Body of pancreas (tissue), 4 donors: ENCODE results near the gene CLCNKB. TPM values are rescaled to one million over a fixed set of nuclear protein-coding genes. Genes with fewer than 3 reads are reported as not detected.

Experiments used
- ATAC-seq: fragments of 150-250 bp; one replicate; pipeline ENCODE4 v1.9.1; 2016
- DNase-seq, 4 donors: peaks; one replicate each; pipeline ENCODE4 v3.0.0-alpha.2; 2019
- H3K27ac ChIP-seq, 4 donors: fragments of 200-600 bp; sonication (generic); 1 replicate in 3 of 4; 2 replicates in 1 of 4; pipeline versions ENCODE4 v1.5.1 to v1.6.1; 2016 to 2019; ENCODE audit warnings: mild to moderate bottlenecking in 1 of 4, mixed read lengths in 1 of 4, moderate library complexity in 1 of 4
- H3K27me3 ChIP-seq, 2 donors: fragments of 200-600 bp; sonication (generic); one replicate each; pipeline ENCODE4 v1.6.0; 2016; ENCODE audit warnings: mild to moderate bottlenecking in 1 of 2
- H3K36me3 ChIP-seq, 2 donors: fragments of 200-600 bp; sonication (generic); replicated peaks in 1 of 2; 2 replicates each; pipeline ENCODE4 v1.5.1; 2016; ENCODE audit warnings: low read depth in 2 of 2; ENCODE audit not compliant: insufficient read depth in 1 of 2
- H3K4me1 ChIP-seq: fragments of 200-600 bp; sonication (generic); one replicate; pipeline ENCODE4 v1.6.0; 2016
- H3K4me3 ChIP-seq, 2 donors: fragments of 200-600 bp; sonication (generic); 1 replicate in 1 of 2; 2 replicates in 1 of 2; pipeline ENCODE4 v1.5.1; 2016 to 2019
- H3K9me3 ChIP-seq, 3 donors: fragments of 200-600 bp; sonication (generic); 1 replicate in 2 of 3; 2 replicates in 1 of 3; pipeline ENCODE4 v1.5.1; 2016
- CTCF ChIP-seq, 7 experiments: fragments of 450-650 bp in 4 of 7; fragments of 200-600 bp in 3 of 7; sonication (generic) in 3 of 7; IDR thresholded peaks; one replicate each; pipeline ENCODE4 v1.5.1; 2016 to 2019; ENCODE audit warnings: antibody characterized with exemption in 7 of 7
- POLR2A ChIP-seq, 3 donors: fragments of 450-650 bp; IDR thresholded peaks; one replicate each; pipeline ENCODE4 v1.6.1; 2016; ENCODE audit warnings: antibody characterized with exemption in 3 of 3, mild to moderate bottlenecking in 2 of 3
- whole genome bisulfite sequencing, 2 donors: methylation state at CpG; one replicate each; pipeline ENCODE4 v1.1.5; 2017; 5-methylcytosine and 5-hydroxymethylcytosine counted together
- intact Hi-C: fragments of 100-400 bp; cut with DNase I; formaldehyde crosslinking; loops from one replicate; pipeline ENCODE4 v1.15.1; 2023
- total RNA-seq, 2 donors: library from RNA; depleted of rRNA; stranded (reverse); fragments of >200 nt; gene quantifications; one replicate each; pipeline ENCODE4 v1.1.0, GENCODE V29; 2016

Gene CLCNKB
- total RNA-seq, 2 donors from 2014 or later, result 1.3 TPM; not detected in 1

- Histone ChIP-seq H3K36me3 (no peaks in the 10 kb centered on the region), H3K27ac (no peak overlapping the region), H3K27me3 (no peaks in the 10 kb centered on the region), H3K4me3 (no peak overlapping the region), H3K9me3 (no peaks in the 10 kb centered on the region), H3K4me1 (peaks cover 26% of the 10 kb centered on the region)
- TF ChIP-seq CTCF (IDR thresholded peaks at IDR 0.05) (no peak), POLR2A (IDR thresholded peaks at IDR 0.05) (no peak)
- WGBS, 2 donors, result 59 to 67% methylated on average over 11 of the region's 11 CpGs
- intact Hi-C loops, result loop anchor here (10.0 kb wide), 1 partner anchor 279 kb away; the partner anchor contains the start of gene FBXO42
- no peak for ATAC-seq
- peak in 2 of 4 donors; percentile 64 to 69 for DNase-seq
Observed at GRCh38 chr1:16075337-16076030, 31.9 kb downstream of the CLCNKB start.

GRCh38 chr1:16076031-16076864 lies 32.7 kb downstream of the CLCNKB start:
- DNase-seq (no peak), ATAC-seq (no peak)
- Histone ChIP-seq H3K4me3 (no peak overlapping the region), H3K27ac (no peak overlapping the region), H3K4me1 (peaks cover 26% of the 10 kb centered on the region), H3K36me3 (no peaks in the 10 kb centered on the region), H3K27me3 (no peaks in the 10 kb centered on the region), H3K9me3 (no peaks in the 10 kb centered on the region)
- WGBS, 2 donors, result 81 to 93% methylated on average over 9 to 14 of the region's 14 CpGs
- TF ChIP-seq POLR2A (IDR thresholded peaks at IDR 0.05), result no peak
- no peak for TF ChIP-seq CTCF (IDR thresholded peaks at IDR 0.05)
- intact Hi-C loops, result loop anchor here (10.0 kb wide), 1 partner anchor 279 kb away; the partner anchor contains the start of gene FBXO42

- Histone ChIP-seq H3K27ac (no peak overlapping the region), H3K9me3 (no peaks in the 10 kb centered on the region), H3K4me3 (no peak overlapping the region), H3K4me1 (peaks cover 26% of the 10 kb centered on the region), H3K27me3 (no peaks in the 10 kb centered on the region), H3K36me3 (no peaks in the 10 kb centered on the region)
- intact Hi-C loops, result loop anchor here (10.0 kb wide), 1 partner anchor 278 kb away; the partner anchor contains the start of gene FBXO42
- DNase-seq (no peak), ATAC-seq (no peak)
- no peak for TF ChIP-seq CTCF (IDR thresholded peaks at IDR 0.05)
- no peak for TF ChIP-seq POLR2A (IDR thresholded peaks at IDR 0.05)
- WGBS, 2 donors, result 53 to 70% methylated on average over 10 to 11 of the region's 11 CpGs
Observed at GRCh38 chr1:16076865-16077238, 33.3 kb downstream of the CLCNKB start.

GRCh38 chr1:16077406-16078245 lies 34.0 kb downstream of the CLCNKB start:
- DNase-seq, result no peak
- ATAC-seq, result no peak
- 75 to 83% methylated on average over 7 to 12 of the region's 12 CpGs for WGBS, 2 donors

More at GRCh38 chr1:16077406-16078245, 34.0 kb downstream of the CLCNKB start:
- TF ChIP-seq POLR2A (IDR thresholded peaks at IDR 0.05) (no peak), CTCF (IDR thresholded peaks at IDR 0.05) (no peak)
- Histone ChIP-seq H3K4me3 (no peak overlapping the region), H3K36me3 (no peaks in the 10 kb centered on the region), H3K27me3 (no peaks in the 10 kb centered on the region), H3K27ac (no peak overlapping the region), H3K9me3 (no peaks in the 10 kb centered on the region), H3K4me1 (peaks cover 24% of the 10 kb centered on the region)
- intact Hi-C loops, result loop anchor here (2.0 to 10.0 kb wide), 2 partner anchors 107 to 277 kb away; partner anchors contain the start of gene FBXO42
